Pons (tissue), 1 donor: Measurements from ENCODE around the gene TMED7.
A peak's percentile ranks its signal among the peaks of the same experiment; 100 is the strongest.

ENCODE experiments used
- DNase-seq: peaks from one replicate; pipeline ENCODE4 v3.0.0-alpha.2; 2016; ENCODE audit warnings: low spot score

TMED7 gene

DNA sequence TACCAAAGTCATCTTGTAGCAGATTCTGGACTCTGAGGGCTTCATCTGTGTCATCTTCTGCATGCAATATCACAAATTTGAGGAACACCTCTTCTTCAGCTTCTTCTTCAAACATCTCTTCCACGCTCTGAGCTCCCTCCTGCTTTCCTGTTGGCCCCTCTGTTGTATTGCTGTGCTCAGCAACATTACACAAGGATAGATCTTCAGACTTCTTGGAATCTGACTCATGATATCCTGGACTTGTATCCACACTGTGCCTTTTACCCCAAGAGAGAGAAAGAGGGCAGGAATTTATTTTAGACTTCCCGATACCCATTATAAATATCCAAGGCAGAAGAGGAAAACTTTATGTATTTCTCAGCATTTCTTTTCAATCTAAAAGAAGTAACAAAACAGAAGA is 44.9 kb downstream of the TMED7 start:
- no peak for DNase-seq

DNA sequence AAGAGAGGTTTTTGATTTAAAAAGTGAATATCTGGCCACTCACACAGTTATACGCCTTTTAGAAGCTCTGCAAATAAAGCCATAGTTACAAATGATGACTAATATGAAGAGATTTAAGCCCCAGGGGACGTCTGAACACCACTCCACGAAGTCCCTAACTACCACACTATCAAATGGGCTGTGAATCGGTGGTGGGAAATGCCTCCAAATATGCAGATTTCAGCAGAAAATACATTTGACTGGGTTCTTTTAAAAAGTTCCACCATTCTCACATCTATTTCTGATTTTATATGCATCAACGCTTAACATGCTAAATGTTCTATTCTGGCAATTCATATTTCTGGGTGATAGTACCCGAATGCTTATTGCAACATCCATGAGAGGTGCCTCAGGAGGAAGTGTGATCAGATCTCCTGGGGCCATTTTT is 46.1 kb downstream of the TMED7 start:
- no peak for DNase-seq

DNA sequence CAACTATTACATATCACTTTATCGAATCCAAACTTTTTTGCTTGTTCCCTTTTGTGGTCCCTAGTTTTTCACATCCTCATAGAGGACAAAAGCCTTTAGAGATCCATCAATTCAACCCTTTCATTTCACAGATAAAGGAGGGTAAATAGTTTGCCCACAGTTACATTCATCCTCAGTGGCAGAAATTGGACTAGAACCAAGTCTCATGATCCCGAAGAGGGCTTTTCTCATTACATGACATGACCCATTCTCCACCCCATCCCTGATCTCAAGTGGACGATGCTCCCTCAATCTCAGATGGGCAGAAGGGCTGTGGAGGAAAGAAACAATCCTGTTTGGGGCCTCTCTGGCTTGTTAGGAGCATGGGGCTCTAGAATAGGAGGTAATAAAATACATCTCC is 46.6 kb downstream of the TMED7 start:
- peak; percentile 81 for DNase-seq

DNA sequence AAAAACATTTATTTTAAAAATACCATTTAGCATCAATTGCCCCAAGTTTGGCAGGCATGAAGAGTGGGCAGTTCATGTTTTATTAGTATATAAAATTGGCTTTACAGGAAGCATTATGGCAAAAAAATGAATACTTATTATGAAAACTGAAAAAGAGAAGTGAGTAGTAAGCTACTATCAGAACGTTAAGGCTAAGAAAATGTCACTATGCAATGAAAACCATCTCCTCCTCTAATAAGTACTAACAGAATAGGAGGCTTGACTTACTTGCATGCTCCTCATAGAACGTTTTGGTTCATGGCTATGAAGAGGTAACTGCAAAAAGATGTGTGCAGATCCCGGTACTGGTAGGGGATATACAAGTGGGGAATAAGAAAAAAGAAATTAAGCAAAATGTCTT is 47.2 kb downstream of the TMED7 start:
- DNase-seq, result no peak

DNA sequence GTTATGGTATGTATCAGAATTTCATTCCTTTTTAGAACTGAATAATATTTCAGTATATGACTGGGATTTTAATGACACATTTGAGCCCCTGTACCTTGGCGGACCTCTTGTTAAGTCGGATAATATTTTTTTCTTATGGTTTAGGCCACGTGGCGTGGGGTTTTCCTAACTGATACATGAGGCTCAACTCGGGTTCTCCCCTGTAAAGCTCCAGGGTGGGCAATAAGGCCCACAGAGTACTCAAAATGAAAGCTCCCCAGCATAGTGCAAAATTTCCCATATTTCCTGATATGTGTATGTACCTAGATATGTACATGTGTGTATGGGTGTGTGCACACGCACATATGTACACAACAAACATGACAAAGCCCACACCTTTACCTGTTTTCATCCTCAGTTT is 48.1 kb downstream of the TMED7 start:
- DNase-seq, result no peak

DNA sequence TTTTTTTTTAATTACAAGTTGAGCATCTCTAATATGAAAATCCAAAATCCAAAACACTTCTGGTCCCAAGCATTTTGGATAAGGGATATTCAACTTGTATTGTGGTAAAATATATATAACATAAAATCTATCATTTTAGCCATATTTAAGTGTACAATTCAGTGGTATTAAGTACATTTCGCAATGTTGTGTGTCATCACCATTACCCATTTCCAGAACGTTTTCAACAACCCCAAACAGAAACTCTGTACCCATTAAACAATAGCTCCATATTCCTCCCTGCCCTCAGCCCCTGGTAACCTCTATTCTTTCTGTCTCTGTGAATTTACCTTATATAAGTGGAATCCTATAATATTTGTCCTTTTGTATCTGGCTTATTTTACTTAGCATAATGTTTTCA is 48.5 kb downstream of the TMED7 start:
- DNase-seq, result no peak

GRCh38 chr5:115575167-115576070 is 50.4 kb downstream of the TMED7 start:
- DNase-seq, result no peak

DNA sequence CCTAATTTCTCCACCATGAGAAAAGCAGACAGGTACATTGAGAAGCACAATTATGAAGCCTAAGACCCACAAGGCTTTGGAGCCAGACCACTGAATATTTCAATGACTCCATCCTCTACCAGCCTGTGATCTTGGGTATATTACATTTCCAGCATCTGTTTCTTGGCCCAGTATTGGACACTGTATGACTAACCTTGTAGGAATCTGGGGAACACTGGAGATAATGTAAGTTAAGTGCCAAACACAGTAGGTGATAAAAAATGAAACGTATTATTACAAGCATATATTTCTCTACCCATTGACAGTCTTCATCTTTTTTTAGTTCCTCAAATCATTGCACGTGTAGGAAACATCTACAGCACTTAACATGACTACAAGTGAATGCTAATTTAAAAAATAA is 52.7 kb downstream of the TMED7 start:
- DNase-seq, result no peak

DNA sequence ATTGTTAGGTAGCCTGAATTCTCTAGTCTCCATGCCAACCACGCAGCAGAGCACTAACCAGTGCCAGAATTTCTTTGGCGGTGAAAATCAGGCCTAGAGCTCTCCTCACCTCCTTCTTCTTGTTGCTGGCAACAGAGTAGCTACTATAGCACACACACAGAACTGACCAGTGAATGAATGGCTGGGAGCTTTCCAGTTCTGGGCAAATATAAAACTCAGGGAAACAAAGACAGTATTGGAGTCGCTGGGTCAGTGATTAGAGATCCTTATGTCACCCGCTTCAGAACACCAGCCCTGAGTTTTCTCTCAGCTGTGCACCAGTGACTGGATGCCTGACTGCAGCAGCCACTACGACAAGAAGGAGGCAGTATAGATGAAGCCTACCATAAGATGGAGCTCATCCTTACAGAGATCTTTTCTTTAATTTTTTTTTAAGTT is 54.4 kb downstream of the TMED7 start:
- DNase-seq, result peak; percentile 99

DNA sequence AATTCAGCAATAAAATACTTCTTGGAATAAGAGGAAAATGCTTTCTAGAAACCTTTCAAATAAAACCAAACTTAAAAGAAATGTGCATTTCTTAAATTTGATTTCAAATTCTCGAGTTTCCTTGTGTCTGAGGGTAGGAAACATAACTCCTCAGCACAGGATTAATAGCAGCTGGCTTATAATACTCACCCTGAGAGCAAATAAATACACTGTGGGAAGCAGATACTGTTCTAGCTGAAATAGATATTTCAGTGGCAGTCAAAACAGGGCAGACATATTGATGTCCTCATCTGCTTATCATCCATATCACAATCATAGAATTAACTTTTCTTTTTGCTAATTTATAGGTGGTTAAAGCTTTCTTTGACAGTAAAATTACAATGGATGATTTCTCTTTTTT is 57.2 kb downstream of the TMED7 start:
- DNase-seq, result no peak

GRCh38 chr5:115565233-115565632 is 60.6 kb downstream of the TMED7 start:
- DNase-seq, result no peak
